ENCODE measurements around the gene DDOST.
A peak's percentile ranks its signal among the peaks of the same experiment; 100 is the strongest.

The DDOST gene

GRCh38 chr1:20661207-20662109 lies at the start of gene DDOST:
Gene DDOST, minus strand, starts transcription at chr1:20661369. Its CDS starts 19 bp downstream, at chr1:20661350.
- DNase-seq: peak; percentile 95

DNA sequence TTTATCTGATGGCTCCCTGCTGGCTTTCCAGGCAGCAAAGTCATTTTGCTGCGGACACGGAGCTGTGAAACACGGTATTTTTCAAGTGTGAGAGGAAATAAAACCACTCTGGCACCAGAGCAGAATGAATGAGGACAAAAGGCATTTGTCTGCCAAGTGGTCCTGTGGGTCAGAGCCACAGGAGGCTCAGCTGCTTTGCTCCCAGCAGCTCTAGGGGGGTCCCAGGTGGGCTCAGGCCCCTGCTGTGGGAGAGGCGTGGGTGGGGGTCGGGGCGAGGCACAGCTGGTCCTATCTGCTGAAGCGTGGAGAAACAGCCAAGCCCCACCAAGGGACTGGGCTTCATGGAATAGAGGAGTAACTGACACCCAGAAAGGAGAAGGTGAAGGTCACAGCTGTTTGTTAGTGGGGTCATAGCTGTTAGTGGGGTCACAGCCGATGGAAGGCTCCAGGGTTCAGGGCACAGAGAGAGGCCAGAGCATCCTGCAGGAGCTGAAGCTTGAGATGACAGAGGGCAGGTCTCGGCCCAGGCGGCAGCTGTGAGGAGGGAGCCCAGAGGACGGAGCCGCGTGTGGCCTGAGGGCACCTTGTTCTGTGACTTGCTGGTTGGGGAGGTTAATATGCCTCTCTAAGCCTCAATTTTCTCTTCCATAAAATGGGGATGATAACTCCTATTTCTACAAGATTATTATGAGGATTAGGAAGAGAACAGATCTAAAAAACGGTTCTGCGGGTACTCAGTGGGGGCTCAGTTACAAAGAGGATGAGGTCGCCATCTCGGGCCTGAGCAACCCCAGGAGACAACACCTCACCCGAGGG lies 49.5 kb upstream of the DDOST start:
- no peak for DNase-seq

GRCh38 chr1:20709868-20710267 lies 48.7 kb upstream of the DDOST start:
- no peak for DNase-seq

- no peak for DNase-seq
Observed at GRCh38 chr1:20708891-20709290, 47.7 kb upstream of the DDOST start.

DNA sequence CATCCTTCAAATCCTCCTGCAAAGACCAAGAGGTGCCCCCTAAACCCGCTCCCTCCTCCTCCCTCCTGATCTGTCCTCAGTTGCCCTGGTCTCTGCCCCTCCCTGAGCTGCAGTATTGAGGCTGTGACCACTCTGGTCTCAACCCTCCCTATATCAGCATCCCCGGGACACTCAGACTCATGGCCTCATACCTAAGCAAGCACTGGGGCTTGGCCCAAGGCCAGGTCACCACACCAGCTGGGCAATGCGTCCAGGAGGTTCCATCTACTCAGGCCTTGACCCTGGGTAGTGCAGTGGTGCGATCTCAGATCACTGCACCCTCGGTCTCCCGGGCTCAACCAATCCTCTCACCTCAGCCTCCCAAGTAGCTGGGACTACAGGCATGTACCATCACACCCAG lies 46.9 kb upstream of the DDOST start:
- no peak for DNase-seq

DNA sequence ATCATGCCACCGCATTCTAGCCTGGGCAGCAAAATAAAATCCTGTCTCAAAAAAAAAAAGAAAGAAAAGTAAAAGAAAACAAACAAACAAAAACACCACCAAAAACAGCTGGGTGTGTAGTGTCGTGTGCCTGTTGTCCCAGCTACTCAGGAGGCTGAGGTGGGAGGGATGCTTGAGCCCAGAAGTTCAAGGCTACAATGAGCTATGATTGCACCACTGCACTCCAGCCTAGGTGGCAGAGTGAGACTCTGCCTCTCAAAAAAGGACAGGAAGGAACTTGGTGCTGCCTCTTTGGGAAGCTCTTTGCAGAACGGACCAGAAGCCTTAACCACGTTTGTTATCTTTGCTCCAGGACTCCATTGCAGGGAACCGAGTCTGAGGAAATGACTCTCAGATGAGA lies 45.7 kb upstream of the DDOST start:
- no peak for DNase-seq

DNA sequence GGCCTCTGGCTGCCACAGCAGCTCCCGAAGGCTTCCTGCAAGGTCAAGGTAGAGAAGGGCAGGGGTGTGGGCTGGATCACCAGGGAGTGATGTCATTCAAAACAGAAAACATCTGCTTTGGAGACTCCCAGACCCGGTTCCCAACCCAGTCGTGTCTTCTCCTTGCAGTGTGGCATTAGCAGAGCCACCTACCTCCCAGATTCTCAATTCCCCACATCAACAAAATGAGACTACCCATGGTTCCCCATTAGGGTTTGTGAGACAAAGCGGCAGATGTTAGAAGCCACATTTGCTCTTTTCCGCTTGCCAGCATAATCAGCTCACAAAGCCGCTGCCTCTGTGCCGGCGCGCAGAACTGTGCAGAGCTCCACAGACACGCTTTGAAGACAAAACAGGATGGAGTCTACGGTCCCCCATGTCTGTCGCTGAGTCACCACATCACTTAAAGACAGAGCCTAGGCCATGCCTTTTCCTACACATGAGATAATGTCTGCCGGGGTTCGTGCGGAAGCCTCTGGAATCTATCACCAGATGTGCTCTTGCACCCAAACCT lies 44.1 kb upstream of the DDOST start:
- DNase-seq: no peak

- DNase-seq: no peak
Observed at GRCh38 chr1:20704390-20705202, 43.4 kb upstream of the DDOST start.

DNA sequence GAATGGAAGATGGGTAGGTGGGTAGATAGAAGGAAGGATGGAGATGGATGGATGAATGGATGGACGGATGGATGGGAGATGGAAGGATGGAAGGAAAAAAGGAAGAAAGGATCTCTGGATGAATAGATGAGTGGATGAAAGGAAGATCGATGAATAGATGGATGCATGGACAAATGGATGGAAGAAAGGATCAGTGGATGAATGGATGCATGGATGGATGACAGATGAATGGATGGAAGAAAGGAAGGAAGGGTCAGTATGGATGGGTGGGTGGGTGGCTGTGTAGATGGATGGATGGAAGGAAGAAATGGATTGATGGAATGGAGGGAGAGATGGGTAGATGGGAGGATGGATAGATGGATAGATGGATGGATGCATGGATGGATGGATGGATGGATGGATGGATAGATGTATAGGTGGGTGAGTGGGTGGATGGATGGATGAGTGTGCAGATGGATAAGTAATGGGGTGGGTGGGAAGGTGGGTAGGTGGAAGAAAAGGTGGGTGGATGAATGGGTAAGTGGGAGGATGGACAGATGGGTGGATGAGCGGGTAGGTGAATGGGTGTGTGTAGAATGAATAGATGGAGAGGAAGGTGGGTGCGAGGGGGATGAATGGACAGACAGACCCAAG lies 42.1 kb upstream of the DDOST start:
- no peak for DNase-seq

DNA sequence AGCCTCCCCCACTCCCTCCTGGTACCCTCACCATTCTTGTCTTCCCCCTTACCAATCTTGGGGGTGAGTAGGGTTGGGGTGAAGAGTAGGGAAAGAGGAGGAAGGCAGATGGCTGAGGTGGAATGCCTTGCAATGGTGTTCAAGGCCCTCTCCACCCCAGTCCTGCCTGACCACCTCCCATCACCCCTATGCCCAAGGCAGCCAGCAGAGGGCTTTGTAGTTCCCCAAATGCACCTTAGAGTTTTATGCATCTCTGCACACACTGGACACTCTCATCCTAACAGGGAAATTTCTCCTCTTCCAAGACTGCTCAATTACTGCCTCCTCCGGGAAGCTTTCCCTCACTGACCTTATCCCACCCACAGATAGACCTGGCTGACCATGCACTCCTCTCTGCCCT lies 41.2 kb upstream of the DDOST start:
- no peak for DNase-seq

GRCh38 chr1:20701847-20702246 lies 40.7 kb upstream of the DDOST start:
- no peak for DNase-seq

DNA sequence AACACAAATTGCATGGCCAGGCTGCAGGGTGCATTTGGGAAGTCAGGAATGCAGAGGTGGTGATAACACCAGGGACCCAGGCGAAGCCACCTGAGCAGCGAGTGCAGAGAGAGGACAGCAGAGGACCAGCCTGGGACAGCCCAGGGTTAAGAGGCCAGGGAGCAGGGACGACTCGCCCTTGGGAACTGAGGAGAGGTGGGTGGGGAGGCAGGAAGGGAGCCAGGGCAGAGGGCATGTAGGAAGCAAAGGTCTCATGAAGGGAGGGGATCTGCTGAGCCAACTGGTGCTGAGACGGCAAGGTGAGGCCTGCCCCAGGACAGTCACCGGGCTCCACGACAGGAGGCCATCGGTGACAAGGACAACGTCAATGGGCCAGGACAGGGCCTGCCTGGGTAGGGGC lies 40.3 kb upstream of the DDOST start:
- no peak for DNase-seq

DNA sequence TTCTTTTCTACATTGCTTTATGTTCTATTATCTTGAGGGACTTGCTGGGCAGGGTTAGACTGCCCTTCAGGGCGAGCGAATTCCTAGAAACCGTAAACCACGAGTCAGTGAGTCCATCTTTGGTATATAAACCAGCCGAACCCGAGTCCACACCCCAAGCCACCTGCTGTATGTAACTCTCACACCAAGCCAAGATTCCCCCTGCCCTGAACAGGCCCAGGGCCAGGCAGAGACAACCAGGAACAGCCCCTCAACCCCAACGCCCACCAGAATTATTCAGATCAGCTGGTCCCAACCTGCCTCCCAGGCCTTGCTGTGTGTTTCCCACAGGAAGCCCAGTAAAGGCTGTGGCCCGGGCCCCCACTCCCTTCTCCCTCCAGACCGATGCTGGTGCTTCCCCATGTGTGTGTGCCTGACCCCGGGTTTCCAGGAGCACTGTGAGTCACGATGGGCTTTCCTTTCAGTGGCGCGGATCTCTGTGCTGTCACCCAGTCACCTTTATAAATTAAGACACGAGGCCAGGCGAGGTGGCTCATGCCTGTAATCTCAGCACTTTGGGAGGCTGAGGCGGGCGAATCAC lies 39.6 kb upstream of the DDOST start:
- no peak for DNase-seq

GRCh38 chr1:20699558-20699957 lies 38.4 kb upstream of the DDOST start:
- no peak for DNase-seq

- no peak for DNase-seq
Observed at GRCh38 chr1:20698195-20698910, 37.2 kb upstream of the DDOST start.

GRCh38 chr1:20697563-20697962 lies 36.4 kb upstream of the DDOST start:
- no peak for DNase-seq

DNA sequence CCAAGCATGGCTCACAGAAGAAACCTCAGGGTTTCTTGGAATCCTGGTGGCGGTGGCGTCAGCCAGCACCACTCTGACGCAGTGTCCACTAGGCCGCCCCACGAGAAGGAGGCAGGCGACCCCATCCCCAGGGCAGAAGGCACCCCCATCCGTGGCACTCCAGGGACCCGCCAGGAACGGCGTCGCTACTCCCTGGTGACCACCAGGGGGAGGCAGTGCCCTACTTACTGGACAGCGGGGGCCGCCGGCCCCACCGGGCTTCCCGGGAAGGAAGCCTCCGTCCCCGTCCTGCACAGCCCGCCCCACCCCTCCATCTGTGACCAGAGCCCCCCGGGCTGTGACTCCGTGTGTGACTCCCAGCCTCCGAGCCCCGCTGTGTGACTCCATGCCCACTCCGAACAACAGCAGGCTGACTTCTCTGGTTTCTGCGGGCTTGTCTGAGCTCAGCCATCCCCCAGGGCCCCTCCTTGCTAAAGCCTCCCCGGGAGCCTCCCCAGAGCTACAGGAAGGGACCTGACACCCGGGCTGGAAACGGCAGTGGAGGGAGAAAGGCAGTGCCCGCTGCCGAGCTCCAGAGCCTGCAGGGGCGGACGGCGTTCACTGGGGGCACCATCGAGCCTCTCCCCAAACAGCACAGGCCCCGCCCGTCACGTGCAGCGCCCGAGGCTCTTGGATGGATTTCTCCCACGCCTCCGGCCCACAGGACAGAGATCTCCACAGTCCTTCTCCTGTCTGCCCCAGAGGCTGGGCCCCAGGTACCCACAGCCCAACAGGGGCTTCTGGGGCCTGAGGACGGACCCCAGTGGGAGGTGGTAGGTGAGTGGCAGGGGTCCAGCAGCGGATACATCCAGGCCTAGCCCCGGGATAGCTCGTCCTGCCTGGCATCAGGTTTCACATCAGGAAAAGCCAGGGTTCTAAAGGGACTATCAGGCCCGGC lies 35.5 kb upstream of the DDOST start:
- peak; percentile 72 for DNase-seq

GRCh38 chr1:20695515-20695914 lies 34.3 kb upstream of the DDOST start:
- no peak for DNase-seq

GRCh38 chr1:20693623-20694022 lies 32.5 kb upstream of the DDOST start:
- no peak for DNase-seq

DNA sequence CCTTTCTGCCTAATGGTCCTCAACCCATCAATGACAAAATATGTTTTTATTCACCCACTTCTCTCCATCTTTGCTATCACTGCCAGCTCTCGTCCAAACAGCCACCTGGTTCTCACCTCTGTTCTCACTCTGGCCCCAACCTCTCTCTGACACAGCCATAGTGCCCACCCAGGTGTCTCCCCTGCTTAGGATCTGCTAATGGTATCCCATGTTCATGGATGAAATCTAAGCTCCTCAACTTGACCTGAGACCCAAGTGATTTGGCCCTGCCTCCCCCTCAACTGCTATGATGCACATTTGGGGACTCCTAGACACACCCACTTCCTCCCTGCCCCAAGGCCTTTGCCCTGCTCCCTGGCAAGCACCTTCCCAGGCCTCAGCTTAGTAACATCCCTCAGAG lies 30.7 kb upstream of the DDOST start:
- no peak for DNase-seq

Measured in CD4-positive, alpha-beta T cell treated with Interferon gamma for 1 hour (primary cell).